ENCODE results near the gene CD83.
A peak's percentile ranks its signal among the peaks of the same experiment; 100 is the strongest.

GRCh38 chr6:14129575-14129974 is 12.0 kb downstream of the CD83 start:
- no peak for TF ChIP-seq EZH2phosphoT487 (IDR thresholded peaks at IDR 0.05; ENCODE audit: low read length)
- TF ChIP-seq CTCF (IDR thresholded peaks at IDR 0.05; ENCODE audit: low read length), result peak; percentile 56
- TF ChIP-seq EZH2 (optimal IDR thresholded peaks at IDR 0.05; ENCODE audit: low read depth, low read length), result no peak

Data from MM.1S (cell line).